HepG2 (cell line): ENCODE results near the gene SBK3. TPM values are rescaled to one million over a fixed set of nuclear protein-coding genes. Genes with fewer than 3 reads are reported as not detected.

ENCODE experiments used
- ARID4A ChIP-seq: sonication (generic); formaldehyde crosslinking; IDR thresholded peaks from 2 replicates; pipeline ENCODE4 v1.5.0; 2020; ENCODE audit warnings: mild to moderate bottlenecking, missing genetic modification reagents, borderline replicate concordance
- MED1 ChIP-seq: sonication (generic); formaldehyde crosslinking; IDR thresholded peaks from 2 replicates; pipeline ENCODE4 v1.4.0; 2020; ENCODE audit warnings: missing genetic modification reagents
- MTA3 ChIP-seq: sonication (generic); formaldehyde crosslinking; IDR thresholded peaks from 2 replicates; pipeline ENCODE4 v1.4.0; 2020; ENCODE audit warnings: missing genetic modification reagents
- NFYC ChIP-seq: IDR thresholded peaks from 2 replicates; pipeline ENCODE4 v1.6.1; 2016; ENCODE audit warnings: missing genetic modification reagents, missing compliant biosample characterization
- NONO ChIP-seq, 2 experiments: fragments of 450-650 bp in 1 of 2; sonication (generic) in 1 of 2; formaldehyde crosslinking in 1 of 2; IDR thresholded peaks in 1 of 2; conservative IDR thresholded peaks in 1 of 2; 2 replicates each; pipeline versions ENCODE4 v1.6.1 to v1.8.0; 2017 to 2022; ENCODE audit warnings: mild to moderate bottlenecking in 1 of 2, missing genetic modification reagents in 1 of 2, moderate library complexity in 1 of 2
- SNAPC4 ChIP-seq: sonication (generic); formaldehyde crosslinking; IDR thresholded peaks from 2 replicates; pipeline ENCODE4 v1.4.0; 2020; ENCODE audit warnings: mild to moderate bottlenecking, missing genetic modification reagents
- SP4 ChIP-seq: sonication (generic); formaldehyde crosslinking; IDR thresholded peaks from 2 replicates; pipeline ENCODE4 v1.8.1; 2023; ENCODE audit warnings: mild to moderate bottlenecking, missing genetic modification reagents
- TAF15 ChIP-seq: fragments of 200-400 bp; formaldehyde crosslinking; IDR thresholded peaks from one replicate; pipeline ENCODE4 v1.6.1; 2018; ENCODE audit warnings: mild to moderate bottlenecking, low read depth, low read length; ENCODE audit not compliant: poor library complexity, severe bottlenecking
- TFE3 ChIP-seq: IDR thresholded peaks from 2 replicates; pipeline ENCODE4 v1.6.1; 2016
- ZNF160 ChIP-seq: sonication (generic); formaldehyde crosslinking; IDR thresholded peaks from 2 replicates; pipeline ENCODE4 v1.8.0; 2022; ENCODE audit warnings: mild to moderate bottlenecking, inconsistent platforms, missing genetic modification reagents
- ZNF510 ChIP-seq: sonication (generic); formaldehyde crosslinking; IDR thresholded peaks from 2 replicates; pipeline ENCODE4 v1.4.0; 2020; ENCODE audit warnings: low read depth, mild to moderate bottlenecking, missing genetic modification reagents
- ZNF615 ChIP-seq: sonication (generic); formaldehyde crosslinking; IDR thresholded peaks from 2 replicates; pipeline ENCODE4 v1.5.0; 2020; ENCODE audit warnings: mild to moderate bottlenecking, missing genetic modification reagents, borderline replicate concordance
- ZSCAN12 ChIP-seq: sonication (generic); formaldehyde crosslinking; IDR thresholded peaks from 2 replicates; pipeline ENCODE4 v1.9.0; 2021; ENCODE audit warnings: mild to moderate bottlenecking, missing genetic modification reagents
- polyA plus RNA-seq, 8 experiments: library from polyadenylated mRNA; depleted of rRNA in 3 of 8; stranded (reverse) in 7 of 8; unstranded in 1 of 8; fragments of >200 nt; fragmentation: Illumina TruSeq in 4 of 8; extraction: Trizol in 4 of 8; gene quantifications; 2 replicates each; pipeline versions ENCODE4 v1.2.1 to v1.2.3, GENCODE V29; 2011 to 2016; ENCODE audit warnings: low read depth in 4 of 8, missing spikeins in 1 of 8, mixed read lengths in 1 of 8; ENCODE audit not compliant: insufficient read depth in 1 of 8
- total RNA-seq, 5 experiments: library from RNA; depleted of rRNA; stranded (reverse); fragments of >200 nt; fragmentation: Illumina TruSeq; extraction: Trizol; gene quantifications; 2 replicates each; pipeline ENCODE4 v1.2.3, GENCODE V29; 2016; ENCODE audit warnings: low read depth in 1 of 5
- TF ChIP-seq, protein P1 (sequence below), 2 experiments: sonication (generic) in 1 of 2; formaldehyde crosslinking in 1 of 2; IDR thresholded peaks; 2 replicates each; pipeline versions ENCODE4 v1.5.1 to v1.6.1; 2011 to 2020; ENCODE audit warnings: borderline replicate concordance in 1 of 2, low read depth in 1 of 2, low read length in 1 of 2, mild to moderate bottlenecking in 1 of 2, missing genetic modification reagents in 1 of 2, moderate library complexity in 1 of 2

Gene SBK3
- total and polyA plus RNA-seq, 2 of the 13 experiments (the other 11 are each of a cell fraction or from before 2014, with no cell fraction given): 0.66 to 0.77 TPM

DNA sequence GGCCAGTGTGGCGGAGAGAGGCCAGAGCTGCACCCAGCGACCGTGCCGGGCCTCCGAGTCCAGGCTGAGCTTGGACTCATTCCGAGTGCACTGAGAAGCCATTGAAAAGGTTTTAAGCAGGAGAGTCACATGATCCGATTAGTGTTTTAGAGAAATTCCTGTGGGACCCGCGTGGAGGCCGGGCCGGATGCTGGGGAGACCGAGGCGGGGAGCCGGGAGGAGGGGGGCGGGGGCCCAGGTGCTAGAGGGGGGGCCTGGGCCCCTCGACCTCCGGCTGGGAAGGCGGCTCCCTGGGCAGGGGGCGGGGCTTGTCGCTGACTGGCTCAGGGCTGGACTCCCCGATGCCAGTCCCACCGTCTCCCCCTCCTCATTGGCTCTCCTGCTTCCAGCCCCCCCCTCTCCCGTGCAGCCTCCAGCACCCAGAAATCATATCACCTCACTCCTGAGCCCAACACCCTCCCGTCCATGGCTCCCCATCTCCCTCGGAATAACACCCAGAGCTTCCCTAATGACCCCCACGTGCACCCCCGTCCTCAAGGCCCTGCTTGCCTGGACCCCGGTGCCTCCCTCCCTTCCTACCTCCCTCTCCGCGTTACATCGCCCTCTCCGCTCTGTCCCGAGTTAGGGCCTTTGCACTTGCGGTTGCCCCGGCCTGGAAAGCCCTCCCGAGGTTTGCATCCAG is 40.5 kb upstream of the SBK3 start (continued):
- TF ChIP-seq TFE3 (CRISPR knock-in tag) (peak; percentile 14; the same call in 1 of the 2 replicates), NFYC (CRISPR knock-in tag) (peak; percentile 81), MED1 (CRISPR knock-in tag) (0 out of 2 replicates have a peak, but pooled peaks have one; percentile 16), ARID4A (CRISPR knock-in tag) (peak; percentile 77; the same call in 1 of the 2 replicates), ZNF510 (CRISPR knock-in tag) (no peak), SNAPC4 (CRISPR knock-in tag) (no peak), MTA3 (CRISPR knock-in tag) (no peak), TAF15 (no peak), NONO (IDR thresholded peaks at IDR 0.05) (no peak), NONO (CRISPR knock-in tag; conservative IDR thresholded peaks at IDR 0.05) (no peak), ZNF615 (CRISPR knock-in tag) (no peak), SP4 (CRISPR knock-in tag) (peak; percentile 72; the same call in 1 of the 2 replicates), ZSCAN12 (CRISPR knock-in tag) (no peak), ZNF160 (CRISPR knock-in tag) (no peak)
- TF ChIP-seq, protein P1, sequence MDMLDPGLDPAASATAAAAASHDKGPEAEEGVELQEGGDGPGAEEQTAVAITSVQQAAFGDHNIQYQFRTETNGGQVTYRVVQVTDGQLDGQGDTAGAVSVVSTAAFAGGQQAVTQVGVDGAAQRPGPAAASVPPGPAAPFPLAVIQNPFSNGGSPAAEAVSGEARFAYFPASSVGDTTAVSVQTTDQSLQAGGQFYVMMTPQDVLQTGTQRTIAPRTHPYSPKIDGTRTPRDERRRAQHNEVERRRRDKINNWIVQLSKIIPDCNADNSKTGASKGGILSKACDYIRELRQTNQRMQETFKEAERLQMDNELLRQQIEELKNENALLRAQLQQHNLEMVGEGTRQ (IDR thresholded peaks at IDR 0.05; ENCODE audit: low read depth, low read length): 0 out of 2 replicates have a peak, but pooled peaks have one; percentile 4
- TF ChIP-seq, protein P1 (CRISPR knock-in tag; IDR thresholded peaks at IDR 0.05; ENCODE audit: borderline replicate concordance): no peak; the same call in 1 of the 2 replicates
